Muscle layer of colon (tissue), 2 donors: ENCODE measurements around the gene NUDT12.

ENCODE experiments used
- H3K27ac ChIP-seq: one replicate; pipeline ENCODE4 v1.7.0; 2013; ENCODE audit warnings: low read depth, mild to moderate bottlenecking, low read length, moderate library complexity
- H3K27me3 ChIP-seq, 2 donors: one replicate each; pipeline ENCODE4 v1.7.0; 2013; ENCODE audit warnings: low read length in 2 of 2, mild to moderate bottlenecking in 2 of 2; ENCODE audit not compliant: insufficient read depth in 2 of 2, control insufficient read depth in 1 of 2
- H3K36me3 ChIP-seq: one replicate; pipeline ENCODE4 v1.7.0; 2013; ENCODE audit warnings: mild to moderate bottlenecking, low read length; ENCODE audit not compliant: insufficient read depth
- H3K4me1 ChIP-seq: one replicate; pipeline ENCODE4 v1.7.0; 2013; ENCODE audit warnings: mild to moderate bottlenecking, low read length; ENCODE audit not compliant: insufficient read depth
- H3K4me3 ChIP-seq, 2 donors: one replicate each; pipeline ENCODE4 v1.7.0; 2013; ENCODE audit warnings: low read length in 2 of 2, low read depth in 1 of 2, mild to moderate bottlenecking in 1 of 2, moderate library complexity in 1 of 2
- H3K9ac ChIP-seq: one replicate; pipeline ENCODE4 v1.7.0; 2013; ENCODE audit warnings: low read length
- H3K9me3 ChIP-seq: one replicate; pipeline ENCODE4 v1.7.0; 2013; ENCODE audit warnings: mild to moderate bottlenecking, low read length
- donor health status: abdominal sarcoma.
- donor health status: Adenocarcinoma of cecum.

The NUDT12 gene

DNA sequence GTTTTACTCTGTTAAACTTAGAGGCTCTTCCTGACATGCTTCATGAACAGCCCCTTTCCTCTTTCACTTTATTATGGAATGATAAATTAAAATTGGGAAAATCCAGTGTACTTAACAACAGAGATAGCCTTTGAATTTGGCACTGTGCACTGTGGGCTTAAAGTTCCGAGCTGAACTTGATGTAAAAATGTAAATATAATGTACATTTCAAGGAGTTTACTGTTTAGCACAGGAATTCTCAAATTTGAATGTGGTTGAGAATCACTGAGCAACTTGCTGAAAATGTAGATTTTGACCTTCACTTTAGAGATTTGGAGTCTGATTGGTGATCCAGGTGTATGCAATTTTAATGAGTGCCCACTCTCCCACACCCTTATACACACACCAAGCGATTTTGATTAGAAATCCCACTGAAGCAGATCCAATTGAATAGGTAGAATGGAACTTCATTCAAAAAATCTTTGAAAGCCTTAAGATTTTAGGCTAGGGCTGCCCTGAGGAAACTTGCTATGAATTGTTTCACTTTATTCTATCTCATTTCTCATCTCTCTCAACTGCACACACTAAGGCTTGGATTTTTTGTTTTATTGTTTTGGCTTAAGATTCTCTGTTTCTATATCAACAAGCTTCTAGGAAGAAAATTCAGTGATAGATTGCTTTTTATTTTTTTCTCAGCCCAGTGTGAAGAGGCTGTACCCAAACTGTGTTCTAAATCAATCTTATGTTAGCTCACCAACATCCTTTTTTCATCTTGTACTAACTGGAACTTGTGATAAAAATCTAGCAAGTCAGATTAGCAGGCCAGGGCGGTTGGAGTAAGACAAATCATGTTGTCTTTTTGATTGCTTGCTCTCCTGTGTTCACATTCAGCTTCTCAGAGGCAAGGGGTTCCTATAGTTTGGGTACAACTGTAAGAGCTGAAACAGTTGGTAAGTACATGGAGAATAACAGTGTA is 22.9 kb downstream of the NUDT12 start:
- H3K4me1 ChIP-seq, result no peaks in the 10 kb centered on the region

DNA sequence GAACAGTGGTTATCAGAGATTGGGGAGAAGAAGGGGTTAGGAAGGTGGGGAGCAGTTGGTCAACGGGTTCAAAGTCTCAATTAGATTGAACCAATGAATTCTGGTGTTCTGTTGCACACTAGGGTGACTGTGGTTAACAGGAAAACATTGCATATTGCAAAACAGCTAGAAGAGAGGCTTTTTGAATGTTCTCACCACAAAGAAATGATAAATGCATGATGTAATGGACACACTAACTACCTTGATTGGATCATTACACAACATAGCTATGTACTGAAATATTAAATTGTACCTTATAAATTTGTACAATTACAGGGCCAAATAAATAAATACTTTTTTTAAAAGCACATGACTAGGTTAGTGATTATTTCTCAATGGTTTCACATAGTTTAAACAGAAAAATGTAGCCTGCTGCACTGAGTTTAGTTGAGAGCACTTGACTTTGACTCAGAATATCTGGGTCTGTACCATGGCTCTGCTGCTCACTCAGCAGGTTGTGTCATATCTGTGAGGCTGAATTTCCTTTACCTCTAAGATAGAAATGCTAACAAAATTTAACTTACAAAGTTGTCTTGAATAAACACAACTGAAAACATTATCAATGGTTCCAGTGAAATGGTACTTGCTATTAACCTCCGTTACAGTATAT is 30.4 kb downstream of the NUDT12 start:
- Histone ChIP-seq H3K27ac (no peak overlapping the region), H3K27me3 (no peaks in the 10 kb centered on the region), H3K36me3 (no peaks in the 10 kb centered on the region)

More for the DNA sequence above, 22.9 kb downstream of the NUDT12 start:
- H3K27me3 ChIP-seq, result no peaks in the 10 kb centered on the region
- no peak overlapping the region for H3K9ac ChIP-seq
- no peak overlapping the region for H3K27ac ChIP-seq
- no peaks in the 10 kb centered on the region for H3K36me3 ChIP-seq
- no peaks in the 10 kb centered on the region for H3K9me3 ChIP-seq
- no peak overlapping the region for H3K4me3 ChIP-seq

DNA sequence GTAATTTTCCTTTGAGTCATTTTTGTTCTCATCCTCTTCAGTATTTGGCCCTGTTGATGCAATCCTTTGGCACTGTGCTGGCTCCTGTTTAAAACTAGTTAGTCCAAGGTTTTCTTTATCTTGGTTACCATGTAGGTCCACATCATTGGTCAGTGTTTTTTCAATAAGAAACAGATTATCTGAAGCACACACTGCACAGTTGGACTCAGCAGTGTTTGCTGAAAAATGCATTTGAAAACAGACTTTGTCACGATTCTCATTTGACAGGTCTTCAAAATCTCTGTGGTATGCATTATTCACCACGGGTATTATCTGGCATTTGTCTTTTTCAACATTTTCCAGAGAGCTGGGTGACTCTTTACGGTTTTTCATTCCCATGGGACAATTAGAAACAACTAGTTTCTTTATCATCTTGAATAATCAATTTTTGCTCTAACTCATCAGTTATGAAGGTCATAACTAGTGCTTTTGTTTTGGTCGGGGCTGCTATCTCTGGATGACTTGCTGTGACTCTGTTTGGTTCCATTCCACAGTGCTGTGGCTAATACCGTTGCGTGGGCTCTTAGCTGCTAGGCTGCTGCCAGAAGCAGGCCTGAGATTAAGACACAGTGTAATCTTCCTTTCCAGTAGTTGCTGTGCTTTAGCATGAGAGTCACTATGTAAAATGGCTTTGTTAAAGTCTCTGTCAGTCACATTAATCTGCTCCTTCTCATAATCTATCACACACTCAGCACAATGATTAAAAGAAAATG is 36.2 kb downstream of the NUDT12 start:
- Histone ChIP-seq H3K9ac (no peak overlapping the region), H3K4me3 (no peak overlapping the region), H3K27ac (no peak overlapping the region), H3K9me3 (no peaks in the 10 kb centered on the region), H3K4me1 (no peaks in the 10 kb centered on the region), H3K36me3 (no peaks in the 10 kb centered on the region), H3K27me3 (no peaks in the 10 kb centered on the region)

More for the DNA sequence above, 30.4 kb downstream of the NUDT12 start:
- Histone ChIP-seq H3K9ac (no peak overlapping the region), H3K4me1 (no peaks in the 10 kb centered on the region), H3K9me3 (no peaks in the 10 kb centered on the region), H3K4me3 (no peak overlapping the region)

DNA sequence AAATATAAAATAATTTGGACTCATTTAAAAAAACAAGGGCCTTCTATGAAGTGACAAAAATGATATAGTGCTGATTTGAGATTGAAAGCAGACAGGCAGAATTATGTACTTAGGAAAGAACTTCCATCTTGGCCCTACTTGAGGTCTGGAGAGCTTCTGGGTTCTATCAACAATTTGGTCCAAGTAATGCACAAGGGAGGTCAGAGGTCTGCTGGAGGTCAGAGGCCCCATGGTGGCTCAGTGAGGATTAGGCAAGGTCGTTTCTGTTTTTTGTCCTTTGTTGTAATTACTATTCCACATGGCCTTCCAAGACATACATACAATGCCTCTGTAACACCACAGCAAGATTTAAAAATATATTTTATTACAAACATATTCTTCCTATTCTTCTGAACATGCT is 37.2 kb downstream of the NUDT12 start:
- Histone ChIP-seq H3K9me3 (no peaks in the 10 kb centered on the region), H3K27me3 (no peaks in the 10 kb centered on the region), H3K36me3 (no peaks in the 10 kb centered on the region), H3K27ac (no peak overlapping the region), H3K4me1 (no peaks in the 10 kb centered on the region), H3K9ac (no peak overlapping the region), H3K4me3 (no peak overlapping the region)

DNA sequence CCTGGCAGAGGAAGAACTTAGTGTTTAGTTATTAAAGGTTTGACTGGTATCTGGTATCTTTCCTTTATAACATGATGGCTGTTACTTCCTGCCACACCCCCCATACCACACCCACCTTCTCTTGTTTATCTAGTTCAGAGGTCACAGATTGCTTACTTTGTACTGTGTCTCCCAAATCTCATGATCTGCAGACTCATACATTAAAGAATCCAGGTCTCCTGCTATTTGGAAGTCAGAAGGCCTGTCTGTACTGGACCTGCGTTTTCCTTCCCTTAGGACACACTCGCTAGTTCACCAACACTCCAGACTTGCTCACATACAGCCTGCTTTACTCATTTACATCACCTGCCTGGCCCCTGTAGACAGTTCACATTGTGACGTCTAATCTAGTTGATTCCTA is 39.3 kb downstream of the NUDT12 start:
- Histone ChIP-seq H3K27me3 (no peaks in the 10 kb centered on the region), H3K36me3 (no peaks in the 10 kb centered on the region), H3K4me3 (no peak overlapping the region), H3K9me3 (no peaks in the 10 kb centered on the region), H3K9ac (no peak overlapping the region), H3K27ac (no peak overlapping the region), H3K4me1 (no peaks in the 10 kb centered on the region)

DNA sequence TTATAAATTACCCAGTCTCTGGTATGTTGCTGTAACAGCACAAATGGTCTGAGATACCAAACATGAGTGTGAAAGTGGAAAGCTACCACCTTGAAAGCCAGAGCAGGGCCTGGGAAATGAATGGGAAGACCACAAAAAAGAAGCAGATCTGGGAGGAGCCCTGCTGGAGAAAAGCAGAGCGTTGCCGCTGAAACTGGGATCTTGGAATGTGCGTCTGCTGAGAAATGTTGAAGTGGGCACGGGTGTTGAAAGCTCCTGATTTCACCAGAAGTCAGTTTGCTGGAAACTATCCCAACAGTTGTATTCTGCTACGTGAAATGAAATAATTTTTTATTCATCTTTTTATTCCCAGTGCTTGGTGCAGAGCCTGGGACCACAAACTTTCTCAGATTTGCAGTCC is 40.0 kb downstream of the NUDT12 start:
- H3K4me3 ChIP-seq, result no peak overlapping the region

DNA sequence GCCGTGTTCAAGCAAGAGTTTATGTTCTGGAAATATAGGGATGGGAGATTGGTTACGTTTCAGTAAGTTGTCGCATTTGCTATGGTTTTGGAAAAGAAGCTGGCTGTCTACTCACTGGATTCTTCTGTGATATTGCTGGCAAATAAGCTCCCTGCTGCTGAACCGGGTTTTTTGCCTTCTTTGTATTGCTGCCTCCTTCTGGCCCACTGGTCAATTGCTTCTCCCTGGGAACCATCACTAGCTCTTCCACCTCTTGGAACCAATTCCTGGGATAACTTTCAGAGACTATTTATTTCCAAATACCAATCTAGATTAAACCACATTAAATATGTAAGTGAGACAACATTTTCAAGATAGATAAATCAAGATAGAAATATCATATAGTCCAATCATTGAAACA is 43.0 kb downstream of the NUDT12 start:
- Histone ChIP-seq H3K27ac (no peak overlapping the region), H3K36me3 (no peaks in the 10 kb centered on the region), H3K4me1 (no peaks in the 10 kb centered on the region), H3K4me3 (no peak overlapping the region), H3K9ac (no peak overlapping the region), H3K27me3 (no peaks in the 10 kb centered on the region), H3K9me3 (no peaks in the 10 kb centered on the region)

More for the DNA sequence above, 40.0 kb downstream of the NUDT12 start:
- Histone ChIP-seq H3K36me3 (no peaks in the 10 kb centered on the region), H3K4me1 (no peaks in the 10 kb centered on the region), H3K9ac (no peak overlapping the region), H3K27me3 (no peaks in the 10 kb centered on the region), H3K9me3 (no peaks in the 10 kb centered on the region), H3K27ac (no peak overlapping the region)

DNA sequence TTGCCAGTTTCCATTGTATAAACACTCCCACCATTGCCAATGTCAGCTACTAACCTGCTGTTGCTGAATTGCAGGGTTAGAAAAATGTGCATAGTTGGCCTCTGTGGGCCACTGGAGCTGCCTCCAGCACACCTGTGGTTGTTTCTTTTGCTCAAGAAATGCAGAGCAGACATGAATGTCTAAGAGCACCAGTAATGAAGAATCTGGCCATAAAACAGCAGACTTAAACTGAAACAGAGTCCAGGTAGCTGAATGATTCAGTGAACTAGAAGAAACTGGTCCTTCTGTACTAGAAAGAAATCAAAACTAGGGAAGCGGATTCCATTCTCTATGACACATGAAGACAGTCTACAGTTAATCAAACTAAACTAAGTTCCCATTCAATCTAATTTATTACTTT is 48.2 kb downstream of the NUDT12 start:
- Histone ChIP-seq H3K36me3 (no peaks in the 10 kb centered on the region), H3K9me3 (no peaks in the 10 kb centered on the region), H3K27ac (no peak overlapping the region), H3K9ac (no peak overlapping the region), H3K4me1 (no peaks in the 10 kb centered on the region), H3K27me3 (no peaks in the 10 kb centered on the region), H3K4me3 (no peak overlapping the region)

DNA sequence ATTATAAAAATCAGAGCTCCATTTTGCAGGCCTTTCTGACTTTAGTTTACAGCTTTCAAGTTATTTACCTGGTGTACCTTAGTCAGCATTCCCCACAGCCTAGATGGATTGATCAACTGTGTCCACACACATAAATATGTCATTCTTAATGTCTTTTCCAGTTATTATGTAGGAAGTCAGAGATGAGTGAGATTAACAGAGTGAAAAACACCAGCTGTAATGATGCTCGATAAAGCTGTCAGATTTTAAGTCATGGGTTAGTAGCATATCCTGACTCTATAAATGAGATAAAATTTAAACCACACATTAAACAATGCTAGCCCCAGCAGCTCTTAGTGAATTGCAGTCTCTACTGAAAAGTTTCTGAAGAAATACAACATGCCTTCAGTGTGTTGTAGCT is 48.9 kb downstream of the NUDT12 start:
- H3K27ac ChIP-seq, result no peak overlapping the region
- H3K4me3 ChIP-seq, result no peak overlapping the region
- no peak overlapping the region for H3K9ac ChIP-seq
- H3K27me3 ChIP-seq, result no peaks in the 10 kb centered on the region
- H3K4me1 ChIP-seq, result no peaks in the 10 kb centered on the region
- H3K9me3 ChIP-seq, result no peaks in the 10 kb centered on the region
- H3K36me3 ChIP-seq, result no peaks in the 10 kb centered on the region

DNA sequence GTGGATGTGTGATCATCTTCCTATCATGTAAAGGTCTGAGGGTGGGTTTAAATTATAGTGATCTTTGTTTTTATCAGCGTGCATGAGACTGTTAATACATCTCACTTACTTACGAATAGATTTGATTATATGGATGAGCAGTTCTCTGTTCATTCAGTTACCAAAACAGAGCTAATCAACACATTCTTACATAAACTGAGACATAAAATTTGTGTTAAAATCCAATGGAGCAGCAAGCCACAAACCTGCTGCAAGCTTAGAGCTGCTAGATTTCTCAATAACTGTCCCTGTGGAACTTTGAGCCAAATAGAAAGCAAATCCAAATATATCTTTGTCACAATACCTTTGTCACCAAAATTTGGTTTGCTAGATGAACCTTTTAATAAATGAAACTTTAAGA is 50.1 kb downstream of the NUDT12 start:
- Histone ChIP-seq H3K27ac (no peak overlapping the region), H3K36me3 (no peaks in the 10 kb centered on the region), H3K9ac (no peak overlapping the region), H3K4me1 (no peaks in the 10 kb centered on the region), H3K9me3 (no peaks in the 10 kb centered on the region), H3K4me3 (no peak overlapping the region), H3K27me3 (no peaks in the 10 kb centered on the region)

DNA sequence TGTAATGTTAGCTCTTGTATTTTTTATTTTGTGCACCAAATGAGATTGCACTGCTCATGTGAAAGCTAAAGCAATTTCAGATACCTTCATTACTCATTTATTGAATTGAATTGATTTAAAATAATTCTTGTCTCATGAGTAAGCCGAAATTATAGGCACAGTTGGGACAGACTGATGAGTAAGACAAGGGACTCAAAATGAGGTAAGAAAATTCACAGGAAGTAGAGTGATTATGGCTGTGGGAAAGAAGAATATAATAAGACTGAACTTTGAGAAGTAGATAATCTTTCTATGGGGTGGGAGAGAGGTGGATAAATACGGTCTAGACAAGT is 51.1 kb downstream of the NUDT12 start:
- no peaks in the 10 kb centered on the region for H3K4me1 ChIP-seq
- no peak overlapping the region for H3K27ac ChIP-seq
- H3K36me3 ChIP-seq, result no peaks in the 10 kb centered on the region
- H3K4me3 ChIP-seq, result no peak overlapping the region
- H3K27me3 ChIP-seq, result no peaks in the 10 kb centered on the region
- H3K9ac ChIP-seq, result no peak overlapping the region
- H3K9me3 ChIP-seq, result peaks cover 4% of the 10 kb centered on the region
